ENCODE results near the gene TANGO2. TPM values are rescaled to one million over a fixed set of nuclear protein-coding genes. Genes with fewer than 3 reads are reported as not detected.
A peak's percentile ranks its signal among the peaks of the same experiment; 100 is the strongest.

The TANGO2 gene
- total and polyA plus RNA-seq, 4 donors, result 20.7 to 48.8 (median 34.1) TPM

DNA sequence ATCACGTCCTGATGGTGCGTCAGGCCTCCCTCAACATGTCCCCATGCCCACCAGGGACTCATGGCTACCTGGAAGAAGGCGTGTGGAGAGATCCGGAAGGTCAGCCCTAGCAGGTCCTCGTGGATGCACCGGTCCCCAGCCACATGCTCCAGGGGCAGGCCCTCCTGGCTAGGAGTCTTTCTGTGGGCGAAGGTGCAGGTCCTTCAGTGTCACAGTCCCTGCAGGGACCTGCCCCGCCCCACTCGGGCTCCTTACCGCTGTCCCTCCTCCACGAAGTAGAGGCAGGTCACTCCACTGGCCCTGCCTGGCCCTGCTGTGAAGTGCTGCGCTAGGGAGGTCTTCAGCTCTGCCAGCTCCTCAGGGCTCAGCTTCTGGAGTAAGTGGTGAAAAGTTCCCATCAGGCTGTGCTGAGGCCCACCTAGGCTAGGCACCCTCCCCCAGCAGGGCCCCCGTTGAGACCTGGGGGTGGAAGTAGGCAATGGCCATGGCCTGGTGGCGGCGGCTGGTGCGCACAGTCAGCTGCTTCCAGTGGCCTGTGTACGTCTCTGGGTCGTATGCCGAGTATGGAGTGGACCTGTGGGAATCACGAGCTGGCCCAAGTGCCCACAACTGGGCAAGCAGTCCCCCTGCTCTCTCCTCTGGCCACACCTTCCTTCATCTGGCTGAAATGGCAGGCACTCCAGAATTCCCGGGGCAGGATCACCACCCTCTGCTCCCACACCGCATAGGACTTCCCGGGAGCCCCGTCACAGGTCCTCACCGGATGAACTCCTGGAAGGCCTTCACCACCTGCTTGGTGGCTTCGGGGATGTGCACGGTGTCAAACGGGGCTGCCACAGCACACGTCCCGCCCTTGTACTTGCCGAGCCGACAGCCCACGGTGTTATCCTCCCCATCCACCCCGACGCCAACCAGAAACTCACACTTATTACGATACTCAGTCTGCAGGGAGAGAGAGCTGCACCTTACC is 93.9 kb downstream of the TANGO2 start:
- WGBS, 2 donors, result 93 to 95% methylated on average over 36 of the region's 36 CpGs
- TF ChIP-seq, protein P1, sequence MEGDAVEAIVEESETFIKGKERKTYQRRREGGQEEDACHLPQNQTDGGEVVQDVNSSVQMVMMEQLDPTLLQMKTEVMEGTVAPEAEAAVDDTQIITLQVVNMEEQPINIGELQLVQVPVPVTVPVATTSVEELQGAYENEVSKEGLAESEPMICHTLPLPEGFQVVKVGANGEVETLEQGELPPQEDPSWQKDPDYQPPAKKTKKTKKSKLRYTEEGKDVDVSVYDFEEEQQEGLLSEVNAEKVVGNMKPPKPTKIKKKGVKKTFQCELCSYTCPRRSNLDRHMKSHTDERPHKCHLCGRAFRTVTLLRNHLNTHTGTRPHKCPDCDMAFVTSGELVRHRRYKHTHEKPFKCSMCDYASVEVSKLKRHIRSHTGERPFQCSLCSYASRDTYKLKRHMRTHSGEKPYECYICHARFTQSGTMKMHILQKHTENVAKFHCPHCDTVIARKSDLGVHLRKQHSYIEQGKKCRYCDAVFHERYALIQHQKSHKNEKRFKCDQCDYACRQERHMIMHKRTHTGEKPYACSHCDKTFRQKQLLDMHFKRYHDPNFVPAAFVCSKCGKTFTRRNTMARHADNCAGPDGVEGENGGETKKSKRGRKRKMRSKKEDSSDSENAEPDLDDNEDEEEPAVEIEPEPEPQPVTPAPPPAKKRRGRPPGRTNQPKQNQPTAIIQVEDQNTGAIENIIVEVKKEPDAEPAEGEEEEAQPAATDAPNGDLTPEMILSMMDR (IDR thresholded peaks at IDR 0.05; ENCODE audit: control extremely low read depth, extremely low read depth), result no peak
- no peak overlapping the region for H3K27ac ChIP-seq (ENCODE audit: low read depth in 1 of 2, low read length in 1 of 2)
- H3K4me1 ChIP-seq (ENCODE audit: control insufficient read depth in 5 of 5, insufficient read depth in 5 of 5, low read length in 5 of 5), result peaks cover 3 to 24% (median 5%) of the 10 kb centered on the region in 5 donors
- H3K9ac ChIP-seq (ENCODE audit: insufficient read depth in 1 of 2, low read length in 2 of 2), result no peak overlapping the region
- H3K36me3 ChIP-seq (ENCODE audit: control insufficient read depth in 4 of 4, insufficient read depth in 4 of 4, low read length in 4 of 4), result peaks cover 4 to 45% (median 12%) of the 10 kb centered on the region in 4 donors
- H3K4me3 ChIP-seq, result no peak overlapping the region
- H3K9me3 ChIP-seq (ENCODE audit: control insufficient read depth in 4 of 4, insufficient read depth in 3 of 4, low read length in 3 of 4), result no peaks in the 10 kb centered on the region
- no peaks in the 10 kb centered on the region for H3K27me3 ChIP-seq (ENCODE audit: control insufficient read depth in 3 of 3, insufficient read depth in 3 of 3, low read length in 2 of 3)
- ATAC-seq (ENCODE audit: insufficient read depth, low FRiP score) (no peak), DNase-seq (no peak)

DNA sequence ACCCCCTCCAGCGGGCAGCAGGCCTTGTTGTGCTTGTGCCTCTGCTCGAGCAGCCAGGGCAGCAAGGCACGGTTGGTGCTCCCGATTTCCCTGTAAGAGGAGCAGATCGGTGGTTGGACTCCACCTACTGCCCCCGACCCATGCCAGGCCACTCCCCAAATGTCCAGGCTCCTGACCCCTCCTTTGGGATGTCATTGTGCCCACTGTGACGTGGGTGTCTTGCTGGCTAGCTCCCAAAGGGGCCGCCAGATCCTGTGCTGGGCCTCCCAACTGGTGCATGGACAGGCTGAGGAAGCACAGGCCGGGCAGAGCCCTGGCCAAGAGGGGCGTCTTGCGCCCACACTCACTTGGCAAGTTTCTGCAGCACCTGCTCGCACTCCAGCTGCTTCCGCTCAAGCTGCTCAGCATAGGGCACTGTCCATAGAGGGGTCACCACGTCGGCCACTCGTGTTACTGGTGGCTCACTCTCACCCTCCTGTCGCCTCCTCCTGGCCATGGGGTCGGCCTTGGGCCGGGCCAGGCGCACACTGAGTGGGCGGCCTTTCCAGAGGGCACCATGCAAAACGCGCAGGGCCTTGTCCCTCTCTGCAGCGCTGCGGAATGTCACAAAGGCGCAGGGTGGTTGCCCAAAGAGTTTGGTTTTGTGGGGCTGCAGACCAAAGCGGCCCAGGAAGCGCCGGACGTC is 94.9 kb downstream of the TANGO2 start, which contains the start of gene RANBP1:
RANBP1 (plus strand) TSS at position 414 of the 685 bp plus-strand sequence; CDS start at position 495, 81 bp downstream.
- WGBS, 2 donors, result 76% methylated on average over 30 of the region's 30 CpGs
- H3K27ac ChIP-seq (ENCODE audit: low read depth in 1 of 2, low read length in 1 of 2), result peak within 1 kb of the TSS; percentile 18 to 85
- H3K4me1 ChIP-seq (ENCODE audit: control insufficient read depth in 5 of 5, insufficient read depth in 5 of 5, low read length in 5 of 5), result peaks cover 3 to 24% (median 5%) of the 10 kb centered on the region in 5 donors
- H3K9me3 ChIP-seq (ENCODE audit: control insufficient read depth in 4 of 4, insufficient read depth in 3 of 4, low read length in 3 of 4), result no peaks in the 10 kb centered on the region
- DNase-seq (no peak), ATAC-seq (ENCODE audit: insufficient read depth, low FRiP score) (no peak)
- no peaks in the 10 kb centered on the region for H3K27me3 ChIP-seq (ENCODE audit: control insufficient read depth in 3 of 3, insufficient read depth in 3 of 3, low read length in 2 of 3)
- peaks cover 2 to 46% (median 15%) of the 10 kb centered on the region in 4 donors for H3K36me3 ChIP-seq (ENCODE audit: control insufficient read depth in 4 of 4, insufficient read depth in 4 of 4, low read length in 4 of 4)
- H3K9ac ChIP-seq (ENCODE audit: insufficient read depth in 1 of 2, low read length in 2 of 2), result peak within 1 kb of the TSS; percentile 65 to 67
- peak within 1 kb of the TSS; percentile 87 for H3K4me3 ChIP-seq
- TF ChIP-seq, protein P1 (IDR thresholded peaks at IDR 0.05; ENCODE audit: control extremely low read depth, extremely low read depth), result no peak

- no peak for ATAC-seq (ENCODE audit: insufficient read depth, low FRiP score)
- Histone ChIP-seq H3K4me3 (peak overlapping the region; percentile 87), H3K36me3 (ENCODE audit: control insufficient read depth in 4 of 4, insufficient read depth in 4 of 4, low read length in 4 of 4) (peaks cover 2 to 41% (median 16%) of the 10 kb centered on the region in 4 donors), H3K27me3 (ENCODE audit: control insufficient read depth in 3 of 3, insufficient read depth in 3 of 3, low read length in 2 of 3) (no peaks in the 10 kb centered on the region), H3K27ac (ENCODE audit: low read depth in 1 of 2, low read length in 1 of 2) (peak overlapping the region; percentile 18 to 85), H3K4me1 (ENCODE audit: control insufficient read depth in 5 of 5, insufficient read depth in 5 of 5, low read length in 5 of 5) (peaks cover 3 to 24% (median 5%) of the 10 kb centered on the region in 5 donors), H3K9ac (ENCODE audit: insufficient read depth in 1 of 2, low read length in 2 of 2) (peak overlapping the region; percentile 65 to 67), H3K9me3 (ENCODE audit: control insufficient read depth in 4 of 4, insufficient read depth in 3 of 4, low read length in 3 of 4) (no peaks in the 10 kb centered on the region)
- WGBS, 2 donors, result 10 to 11% methylated on average over 25 to 27 of the region's 27 CpGs
- DNase-seq, result no peak
- TF ChIP-seq, protein P1 (IDR thresholded peaks at IDR 0.05; ENCODE audit: control extremely low read depth, extremely low read depth), result no peak
Measured at GRCh38 chr22:20116376-20116950, 95.6 kb downstream of the TANGO2 start.

Small RNA genes within 50 kb of the gene (small RNA-seq; reads per million reads assigned to genes)
- 6.4 reads per million, percentile 95 among the genes with 10 or more reads in this experiment for gene MIR185 (ENCODE audit: low replicate concordance)
- gene MIR6816 (ENCODE audit: low replicate concordance), result 0.08 reads per million
- not detected for gene RF00017 (ENCODE audit: low replicate concordance)

Other genes with a start within 250 kb of the TANGO2 start
- 1 to 10 TPM; 4.5 to 9.3 TPM for gene GNB1L, start 166.2 kb upstream of the TANGO2 start, total RNA-seq
- 1 to 10 TPM; 5.1 to 8.3 TPM for gene GNB1L, start 166.2 kb upstream of the TANGO2 start, polyA plus RNA-seq
- gene RTL10, start 166.2 kb upstream of the TANGO2 start, total RNA-seq, result 10 to 100 TPM; 11.4 to 22.7 TPM
- gene RTL10, start 166.2 kb upstream of the TANGO2 start, polyA plus RNA-seq, result 10 to 100 TPM in 1 of 2 donors, 1 to 10 TPM in 1; 7.4 to 11.7 TPM
- gene COMT, start 79.3 kb upstream of the TANGO2 start, total RNA-seq, result 100 to 1,000 TPM; 147 to 218 TPM
- 100 to 1,000 TPM; 198 to 272 TPM for gene COMT, start 79.3 kb upstream of the TANGO2 start, polyA plus RNA-seq
- 10 to 100 TPM; 20.3 to 41.1 TPM for gene TXNRD2, start 79.3 kb upstream of the TANGO2 start, total RNA-seq
- 10 to 100 TPM; 23.3 to 59.2 TPM for gene TXNRD2, start 79.3 kb upstream of the TANGO2 start, polyA plus RNA-seq
- 10 to 100 TPM; 20.5 to 23.4 TPM for gene ARVCF, start 4.3 kb upstream of the TANGO2 start, total RNA-seq
- 10 to 100 TPM in 1 of 2 donors, 1 to 10 TPM in 1; 10.0 to 12.7 TPM for gene ARVCF, start 4.3 kb upstream of the TANGO2 start, polyA plus RNA-seq
- 10 to 100 TPM; 34.7 to 38.4 TPM for gene DGCR8, start 59.1 kb downstream of the TANGO2 start, total RNA-seq
- 10 to 100 TPM; 13.2 to 17.6 TPM for gene DGCR8, start 59.1 kb downstream of the TANGO2 start, polyA plus RNA-seq
- gene RANBP1, start 95.0 kb downstream of the TANGO2 start, total RNA-seq, result 10 to 100 TPM; 81.5 to 84.8 TPM
- gene RANBP1, start 95.0 kb downstream of the TANGO2 start, polyA plus RNA-seq, result 100 to 1,000 TPM in 1 of 2 donors, 10 to 100 TPM in 1; 72.9 to 119 TPM
- gene TRMT2A, start 96.1 kb downstream of the TANGO2 start, total RNA-seq, result 10 to 100 TPM; 37.5 to 62.4 TPM
- gene TRMT2A, start 96.1 kb downstream of the TANGO2 start, polyA plus RNA-seq, result 10 to 100 TPM; 48.3 to 71.1 TPM
- 10 to 100 TPM; 29.1 to 75.1 TPM for gene ZDHHC8, start 110.7 kb downstream of the TANGO2 start, total RNA-seq
- 10 to 100 TPM; 28.4 to 41.9 TPM for gene ZDHHC8, start 110.7 kb downstream of the TANGO2 start, polyA plus RNA-seq
- gene CCDC188, start 129.9 kb downstream of the TANGO2 start, total RNA-seq, result 1 to 10 TPM; 1.6 to 4.0 TPM
- 1 to 10 TPM in 1 of 2 donors, under 1 TPM in 1; 0.63 to 1.1 TPM for gene CCDC188, start 129.9 kb downstream of the TANGO2 start, polyA plus RNA-seq
- gene RTN4R, start 247.2 kb downstream of the TANGO2 start, total RNA-seq, result 1 to 10 TPM; 2.6 to 7.8 TPM
- 1 to 10 TPM; 3.0 to 5.6 TPM for gene RTN4R, start 247.2 kb downstream of the TANGO2 start, polyA plus RNA-seq